ENCODE results near the gene TRIP10. TPM values are rescaled to one million over a fixed set of nuclear protein-coding genes. Genes with fewer than 3 reads are reported as not detected.
"Not testable (repeated sequence)": the region's sequence is repeated elsewhere in the genome, so short reads cannot be mapped to it uniquely, and the experiment has no call there.

Gene TRIP10
- total RNA-seq, 1 donor from 2014 or later: 9.0 TPM

- no peak for ATAC-seq
- no peak for DNase-seq (ENCODE audit: low spot score)
Measured at GRCh38 chr19:6788896-6789295, 49.4 kb downstream of the TRIP10 start.

GRCh38 chr19:6790194-6791128 lies 51.0 kb downstream of the TRIP10 start:
- no peak for DNase-seq (ENCODE audit: low spot score)
- ATAC-seq: no peak

DNA sequence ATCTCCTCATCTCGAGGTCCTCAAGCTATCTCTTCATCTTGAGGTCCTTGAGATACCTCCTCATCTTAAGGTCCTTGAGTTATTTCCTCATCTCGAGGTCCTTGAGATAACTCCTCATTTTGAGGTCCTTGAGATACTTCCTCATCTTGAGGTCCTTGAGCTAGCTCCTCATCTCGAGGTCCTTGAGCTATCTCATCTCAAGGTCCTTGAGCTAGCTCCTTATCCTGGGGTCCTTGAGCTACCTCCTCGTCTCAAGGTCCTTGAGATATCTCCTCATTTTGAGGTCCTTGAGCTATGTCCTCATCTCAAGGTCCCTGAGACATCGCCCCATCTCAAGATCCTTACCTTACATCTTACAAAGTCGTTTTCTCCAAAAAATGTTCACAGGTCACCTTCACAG lies 51.8 kb downstream of the TRIP10 start:
- no peak for ATAC-seq
- no peak for DNase-seq (ENCODE audit: low spot score)

GRCh38 chr19:6793411-6793810 lies 53.9 kb downstream of the TRIP10 start:
- DNase-seq (ENCODE audit: low spot score) (no peak), ATAC-seq (no peak)

- ATAC-seq (no peak), DNase-seq (ENCODE audit: low spot score) (no peak)
Measured at GRCh38 chr19:6793973-6794372, 54.5 kb downstream of the TRIP10 start.

GRCh38 chr19:6794686-6795431 lies 55.4 kb downstream of the TRIP10 start:
- DNase-seq (ENCODE audit: low spot score): no peak
- no peak for ATAC-seq

GRCh38 chr19:6796278-6796677 lies 56.8 kb downstream of the TRIP10 start:
- no peak for DNase-seq (ENCODE audit: low spot score)
- no peak for ATAC-seq

- DNase-seq (ENCODE audit: low spot score) (no peak), ATAC-seq (no peak)
Measured at GRCh38 chr19:6797646-6798045, 58.2 kb downstream of the TRIP10 start.

DNA sequence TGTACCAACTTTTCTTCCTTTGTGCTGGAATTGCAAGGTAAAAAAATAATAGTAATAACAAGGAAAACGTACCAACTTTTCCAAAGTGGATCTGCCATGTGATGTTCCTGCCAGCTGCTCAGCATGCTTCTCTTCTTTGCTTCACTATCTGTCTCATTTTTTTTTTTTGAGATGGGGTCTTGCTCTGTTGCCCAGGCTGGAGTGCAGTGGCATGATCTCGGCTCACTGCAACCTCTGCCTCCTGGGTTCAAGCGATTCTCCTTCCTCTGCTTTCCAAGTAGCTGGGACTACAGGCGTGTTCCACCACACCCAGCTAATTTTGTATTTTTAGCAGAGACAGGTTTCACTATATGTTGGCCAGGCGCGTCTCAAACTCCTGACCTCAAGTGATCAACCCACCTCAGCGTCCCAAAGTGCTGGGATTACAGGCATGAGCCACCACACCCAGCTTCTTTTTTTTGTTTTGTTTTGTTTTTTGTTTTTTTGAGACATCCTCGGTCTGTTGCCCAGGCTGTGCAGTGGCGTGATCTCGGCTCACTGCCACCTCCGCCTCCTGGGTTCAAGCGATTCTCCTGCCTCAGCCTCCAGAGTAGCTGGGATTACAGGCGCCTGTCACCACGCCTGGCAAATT lies 60.8 kb downstream of the TRIP10 start:
- not testable (repeated sequence) for DNase-seq (ENCODE audit: low spot score); ATAC-seq

DNA sequence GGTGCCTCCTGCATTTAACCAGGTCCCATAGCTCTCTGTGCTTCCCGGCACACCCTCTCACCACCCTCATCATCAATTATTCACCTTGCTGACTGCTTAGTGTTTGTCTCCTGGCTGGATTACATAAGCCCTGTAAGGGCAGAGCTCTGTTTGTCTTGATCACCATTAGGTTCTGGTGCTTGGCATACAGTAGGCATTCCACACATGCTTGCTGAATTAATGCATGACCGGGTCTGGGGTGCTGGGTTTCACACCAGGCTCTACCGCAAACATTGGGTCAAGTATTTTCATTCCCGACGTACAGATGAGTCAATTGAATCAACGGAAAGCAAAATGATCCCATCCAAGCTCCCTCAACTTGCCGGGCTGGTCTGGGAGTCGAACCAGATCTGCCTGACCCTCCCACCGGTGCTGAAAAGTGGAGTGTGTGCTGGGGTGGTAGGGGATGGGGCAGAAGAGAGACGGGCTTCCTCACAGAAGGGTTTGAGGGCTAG lies 61.6 kb downstream of the TRIP10 start:
- DNase-seq (ENCODE audit: low spot score) (no peak), ATAC-seq (no peak)

Other genes starting within 250 kb of the TRIP10 start
- gene TUBB4A, start 237.4 kb upstream of the TRIP10 start, total RNA-seq: 0.70 TPM
- 0.13 TPM for gene TNFSF9, start 208.7 kb upstream of the TRIP10 start, total RNA-seq
- 0.25 TPM for gene CD70, start 148.5 kb upstream of the TRIP10 start, total RNA-seq
- 8.3 TPM for gene TNFSF14, start 69.5 kb upstream of the TRIP10 start, total RNA-seq
- gene C3, start 19.0 kb upstream of the TRIP10 start, total RNA-seq: 11,297 TPM
- gene GPR108, start 2.1 kb upstream of the TRIP10 start, total RNA-seq: 28.8 TPM
- 1.1 TPM for gene SH2D3A, start 27.8 kb downstream of the TRIP10 start, total RNA-seq
- gene VAV1, start 33.0 kb downstream of the TRIP10 start, total RNA-seq: 3.1 TPM
- 0.88 TPM for gene ADGRE1, start 147.9 kb downstream of the TRIP10 start, total RNA-seq